ENCODE results near the gene TRAF3IP1. TPM values are rescaled to one million over a fixed set of nuclear protein-coding genes. Genes with fewer than 3 reads are reported as not detected.

The TRAF3IP1 gene
- total RNA-seq, 1 donor from 2014 or later = 13.6 TPM

DNA sequence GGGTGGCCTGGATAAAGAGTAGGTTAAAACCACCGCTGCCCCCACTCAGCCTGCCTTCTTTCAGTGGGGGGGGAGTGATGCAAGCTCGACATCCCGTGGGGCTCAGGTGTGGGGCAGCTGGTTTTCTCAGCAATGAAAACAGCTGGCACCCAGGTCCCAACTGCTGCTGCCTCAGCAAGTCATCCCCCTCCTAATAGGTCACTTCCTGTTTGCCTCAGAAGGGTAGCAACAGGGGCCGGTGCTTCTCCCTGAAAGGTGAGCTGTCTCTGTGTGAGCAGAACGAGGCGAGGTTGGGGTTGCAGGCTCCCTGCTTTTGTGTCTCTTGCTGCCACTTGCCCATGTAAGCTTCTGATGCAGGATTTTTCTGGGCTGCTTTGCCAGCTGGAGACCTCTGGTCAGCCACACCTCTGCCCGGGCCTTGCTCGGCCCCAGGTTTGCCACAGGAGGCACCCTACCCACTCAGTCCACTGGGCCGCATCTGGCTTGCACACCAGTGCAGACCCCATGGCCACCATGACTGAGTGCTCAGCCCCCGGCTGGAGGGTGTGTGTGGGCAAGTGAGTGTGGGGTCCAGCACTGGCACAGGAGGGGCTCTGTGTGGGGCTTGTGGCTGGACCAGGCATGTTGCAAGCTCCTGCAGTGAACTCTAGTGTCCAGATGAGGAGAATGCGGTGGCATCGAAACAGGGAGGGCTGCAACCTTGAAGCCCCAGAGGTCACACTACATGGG is 94.9 kb downstream of the TRAF3IP1 start:
- intact Hi-C loops (cut with DNase I) = no loop called here
- no peak for ATAC-seq (ENCODE audit: poor library complexity)
- no peak for DNase-seq

DNA sequence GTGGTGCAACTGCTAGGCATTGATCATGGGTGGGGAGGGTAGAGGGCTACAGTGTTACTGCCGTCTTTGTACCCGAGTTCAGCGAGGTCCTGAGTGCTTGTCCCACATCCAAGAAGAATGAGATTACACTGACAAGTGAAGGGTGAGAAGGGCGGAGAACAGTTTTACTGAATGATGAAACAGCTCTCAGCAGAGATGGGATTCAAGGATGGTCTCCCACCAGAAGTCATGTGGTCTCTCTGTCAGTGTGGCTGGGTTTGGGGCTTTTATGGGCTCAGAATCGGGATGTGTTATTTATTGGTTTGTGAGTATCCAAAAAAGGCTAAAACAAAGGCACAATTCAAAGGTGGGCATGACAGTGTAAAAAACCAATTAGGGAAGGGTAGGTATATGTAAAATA is 95.6 kb downstream of the TRAF3IP1 start:
- intact Hi-C loops (cut with DNase I) = no loop called here
- DNase-seq (no peak), ATAC-seq (ENCODE audit: poor library complexity) (no peak)

DNA sequence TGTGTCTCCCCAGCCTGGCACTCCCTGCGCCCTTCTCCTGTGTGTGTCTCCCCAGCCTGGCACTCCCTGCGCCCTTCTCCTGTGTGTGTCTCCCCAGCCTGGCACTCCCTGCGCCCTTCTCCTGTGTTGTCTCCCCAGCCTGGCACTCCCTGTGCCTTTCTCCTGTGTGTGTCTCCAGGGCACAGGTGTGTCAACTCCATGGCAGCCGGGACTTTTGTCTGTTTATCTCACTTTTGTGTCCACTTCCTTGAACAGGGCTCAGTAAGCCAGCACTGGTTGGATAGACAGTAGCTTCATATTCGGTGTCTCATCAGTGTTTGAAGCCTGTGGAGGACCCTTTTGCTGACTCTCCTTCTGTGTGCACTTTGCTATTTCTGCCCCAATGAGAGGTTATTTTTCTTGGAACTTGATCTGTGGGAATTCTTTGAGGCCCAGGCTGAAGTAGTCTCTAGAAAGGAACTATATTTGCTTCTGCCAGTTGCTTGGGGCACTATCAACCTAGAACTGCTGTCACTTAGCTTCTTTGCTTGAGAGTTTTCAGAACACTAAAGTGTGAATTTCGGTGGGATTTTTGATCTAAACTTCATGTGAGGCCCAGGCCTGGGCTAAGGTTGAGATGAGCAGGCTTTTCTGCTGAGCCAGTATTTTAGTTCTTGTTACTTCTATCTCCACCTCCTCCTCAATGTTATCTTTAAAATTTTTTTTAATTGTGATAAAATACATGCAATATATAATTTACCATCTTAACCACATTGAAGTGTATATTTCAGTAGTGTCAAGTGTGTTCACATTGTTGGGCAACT is 98.1 kb downstream of the TRAF3IP1 start:
- intact Hi-C loops (cut with DNase I) = no loop called here
- ATAC-seq (ENCODE audit: poor library complexity) (no peak), DNase-seq (no peak)

GRCh38 chr2:238418999-238419546 is 98.8 kb downstream of the TRAF3IP1 start:
- intact Hi-C loops (cut with DNase I) = no loop called here
- no peak for ATAC-seq (ENCODE audit: poor library complexity)

DNA sequence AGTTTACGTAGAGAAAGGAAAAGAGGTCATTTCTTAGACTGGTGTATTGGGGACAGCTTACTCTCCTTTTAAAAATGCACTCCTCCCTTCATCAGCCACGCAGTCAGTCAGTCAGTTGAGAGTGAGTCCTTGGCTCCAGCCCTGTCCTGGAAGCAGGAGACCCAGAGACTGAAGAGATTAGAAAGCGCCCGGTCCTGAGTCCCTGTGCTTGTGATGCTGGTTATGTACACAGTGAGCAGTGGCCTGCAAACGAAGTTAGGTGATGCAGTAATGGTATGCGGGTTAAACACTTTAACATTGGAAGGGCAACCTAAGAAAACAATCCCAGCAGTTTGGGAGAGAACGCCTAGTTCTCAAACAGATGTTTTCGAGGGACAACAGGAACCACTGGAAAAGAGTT is 100.1 kb downstream of the TRAF3IP1 start:
- ATAC-seq (ENCODE audit: poor library complexity) (no peak), DNase-seq (no peak)
- intact Hi-C loops (cut with DNase I) = no loop called here

More at GRCh38 chr2:238418999-238419546, 98.8 kb downstream of the TRAF3IP1 start:
- no peak for DNase-seq

GRCh38 chr2:238420878-238421694 is 100.8 kb downstream of the TRAF3IP1 start:
- intact Hi-C loops (cut with DNase I) = no loop called here
- no peak for DNase-seq

GRCh38 chr2:238421695-238422035 is 101.3 kb downstream of the TRAF3IP1 start:
- ATAC-seq (ENCODE audit: poor library complexity) (no peak), DNase-seq (no peak)
- intact Hi-C loops (cut with DNase I) = no loop called here

More at GRCh38 chr2:238420878-238421694, 100.8 kb downstream of the TRAF3IP1 start:
- no peak for ATAC-seq (ENCODE audit: poor library complexity)

GRCh38 chr2:238422285-238422684 is 102.0 kb downstream of the TRAF3IP1 start:
- intact Hi-C loops (cut with DNase I) = no loop called here
- no peak for ATAC-seq (ENCODE audit: poor library complexity)
- no peak for DNase-seq

GRCh38 chr2:238422940-238423339 is 102.6 kb downstream of the TRAF3IP1 start:
- ATAC-seq (ENCODE audit: poor library complexity) = no peak
- no peak for DNase-seq
- intact Hi-C loops (cut with DNase I) = no loop called here

DNA sequence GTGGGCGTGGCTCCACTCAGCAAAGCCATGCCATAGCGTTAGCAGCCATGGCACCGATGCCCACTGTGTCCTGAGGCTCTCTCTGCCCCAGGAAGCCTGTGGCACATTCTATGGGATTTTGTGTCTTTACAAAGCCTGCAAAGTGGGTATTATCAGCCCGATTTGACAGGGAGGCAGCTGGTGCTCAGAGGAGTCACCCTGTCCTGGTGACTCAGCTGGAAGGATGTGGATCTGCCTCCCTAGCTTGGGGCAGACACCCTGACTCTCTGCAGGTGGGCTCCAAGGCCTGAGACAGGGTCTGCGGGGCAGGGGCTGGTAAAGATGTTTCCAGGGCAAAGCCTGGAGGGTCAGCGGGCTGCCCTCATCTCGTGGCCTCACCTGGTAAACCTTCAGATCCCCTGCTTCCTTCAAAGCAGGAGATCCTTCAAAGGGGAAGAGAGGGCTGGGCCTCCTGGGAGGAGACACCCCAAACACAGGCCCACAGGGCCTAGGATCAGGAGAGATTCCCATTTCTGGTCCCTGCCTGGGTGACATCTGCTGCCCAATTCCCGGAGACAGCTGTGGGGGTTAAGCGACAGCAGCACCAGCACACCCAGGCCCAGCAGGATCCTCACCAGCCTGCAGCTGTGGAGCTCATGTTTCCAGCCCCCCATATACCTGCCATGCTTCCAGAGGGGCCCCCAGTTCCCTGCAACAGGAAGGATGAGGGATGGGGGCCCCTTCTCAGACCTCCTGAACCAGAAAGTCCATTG is 103.4 kb downstream of the TRAF3IP1 start:
- ATAC-seq (ENCODE audit: poor library complexity) = no peak
- DNase-seq = no peak
- intact Hi-C loops (cut with DNase I) = no loop called here

DNA sequence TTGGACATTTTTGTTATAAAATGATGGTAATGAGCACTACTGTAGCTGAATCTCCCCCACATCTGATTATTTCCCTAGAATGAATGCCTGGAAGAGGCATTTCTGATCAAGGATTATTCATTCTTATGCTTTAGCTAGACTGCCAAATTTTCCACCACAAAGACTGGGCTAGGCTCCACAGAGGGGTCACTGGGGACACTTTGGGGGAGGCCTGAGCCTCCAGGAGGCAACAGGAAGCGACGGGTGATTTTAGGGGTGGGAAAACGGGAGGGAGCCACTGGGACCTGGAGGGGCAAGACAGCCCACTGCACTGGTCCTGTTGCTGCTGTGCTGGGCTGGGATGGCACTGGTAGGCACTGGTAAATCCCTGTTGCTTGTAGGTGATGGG is 104.0 kb downstream of the TRAF3IP1 start:
- DNase-seq (no peak), ATAC-seq (ENCODE audit: poor library complexity) (no peak)
- intact Hi-C loops (cut with DNase I) = no loop called here

- no peak for ATAC-seq (ENCODE audit: poor library complexity)
- no peak for DNase-seq
- intact Hi-C loops (cut with DNase I) = no loop called here
Measured at GRCh38 chr2:238425505-238425978, 105.2 kb downstream of the TRAF3IP1 start.

- DNase-seq (no peak), ATAC-seq (ENCODE audit: poor library complexity) (peak; percentile 27)
- intact Hi-C loops (cut with DNase I) = no loop called here
Measured at GRCh38 chr2:238425979-238426567, 105.8 kb downstream of the TRAF3IP1 start.

DNA sequence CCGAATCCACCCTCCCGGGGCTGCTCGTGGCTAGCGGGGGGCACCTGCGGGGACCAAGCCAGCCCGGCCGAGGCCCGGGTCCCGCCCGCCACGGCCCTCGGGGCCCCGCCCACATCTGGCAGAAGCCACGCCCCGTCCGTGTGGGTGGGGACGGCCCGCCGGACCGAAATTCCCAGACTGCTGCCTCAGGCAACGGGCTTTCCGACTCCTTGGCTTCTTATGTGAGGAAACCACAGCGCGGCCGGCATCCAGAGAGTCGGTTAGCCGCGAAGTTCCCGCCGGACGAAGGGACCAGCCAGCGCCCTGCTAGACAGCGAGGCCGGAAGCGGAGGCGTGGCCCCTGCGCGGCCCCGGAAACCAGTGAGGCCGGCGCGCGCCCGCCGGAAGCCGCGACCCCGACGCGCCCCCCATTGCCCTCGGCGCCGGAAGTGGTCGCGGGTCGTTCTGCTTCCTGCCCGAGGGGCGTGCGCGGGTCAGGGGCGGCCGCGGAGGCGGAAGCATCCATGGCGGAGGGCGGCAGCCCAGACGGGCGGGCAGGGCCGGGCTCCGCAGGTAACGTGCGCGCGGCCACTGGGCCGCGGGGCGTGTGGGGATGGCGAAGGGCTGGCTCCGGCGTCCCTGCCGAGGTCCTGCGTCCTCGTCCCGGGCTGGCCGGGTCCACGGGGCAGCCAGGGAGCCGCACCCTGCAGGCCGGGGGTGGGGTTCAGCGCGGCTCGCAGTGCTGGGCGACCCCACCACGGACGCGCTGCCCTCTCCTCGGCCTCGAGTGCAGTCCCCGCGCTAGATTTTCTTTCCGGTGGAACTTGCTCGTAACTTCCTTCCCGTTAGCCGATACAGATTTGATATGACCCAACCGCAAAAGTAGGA is 106.5 kb downstream of the TRAF3IP1 start, which contains the start of gene ASB1:
Gene ASB1, plus strand, starts transcription at position 360 of the 867 bp plus-strand sequence. Its CDS starts 144 bp downstream, at position 504.
- intact Hi-C loops (cut with DNase I) = no loop called here
- peak; percentile 93 for ATAC-seq (ENCODE audit: poor library complexity)
- DNase-seq = peak; percentile 88

DNA sequence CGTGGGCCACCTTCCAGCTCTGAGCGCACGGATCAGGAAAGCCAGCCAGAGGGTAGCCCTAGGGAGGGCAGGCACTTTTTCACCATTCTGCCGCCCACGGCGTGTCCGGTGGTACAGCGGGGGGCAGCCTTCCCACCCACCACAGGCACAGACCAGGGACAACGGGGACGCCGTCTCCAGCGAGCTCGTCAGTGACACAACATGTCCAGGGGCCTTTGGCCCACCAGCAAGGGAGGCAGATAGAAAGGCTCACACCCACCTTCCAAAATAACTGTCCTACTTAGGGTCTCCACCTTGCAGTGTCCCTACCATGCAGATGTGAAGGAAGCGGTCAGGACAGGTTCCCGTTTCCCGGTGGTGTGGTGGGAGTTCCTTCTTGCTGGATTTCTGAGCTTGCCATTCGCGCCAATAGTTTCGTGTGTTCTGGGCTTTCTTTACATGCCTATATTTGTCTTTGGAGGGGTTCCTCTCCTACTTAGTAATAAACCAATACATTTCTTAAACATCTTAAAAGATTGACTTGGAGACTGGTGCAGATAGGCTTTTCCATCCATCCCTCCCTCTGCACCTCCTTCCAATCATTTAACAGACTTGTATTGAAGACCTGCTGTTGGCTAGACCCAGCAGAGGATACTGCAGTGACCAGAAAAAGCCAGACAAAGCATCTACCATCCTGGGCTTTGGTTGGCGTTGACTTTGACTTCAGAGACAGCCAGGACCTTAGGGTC is 107.3 kb downstream of the TRAF3IP1 start:
- no peak for DNase-seq
- ATAC-seq (ENCODE audit: poor library complexity) = peak; percentile 19
- intact Hi-C loops (cut with DNase I) = no loop called here

- no peak for ATAC-seq (ENCODE audit: poor library complexity)
- intact Hi-C loops (cut with DNase I) = no loop called here
Measured at GRCh38 chr2:238428866-238429265, 108.5 kb downstream of the TRAF3IP1 start.

More at GRCh38 chr2:238428866-238429265, 108.5 kb downstream of the TRAF3IP1 start:
- no peak for DNase-seq

All from Right ventricle myocardium superior (tissue), 1 donor.